Activated naive CD4-positive, alpha-beta T cell treated with anti-CD3 and anti-CD28 coated beads for 36 hours (primary cell): ENCODE results near the gene ATP8B3. TPM values are rescaled to one million over a fixed set of nuclear protein-coding genes. Genes with fewer than 3 reads are reported as not detected.

Experiments used
- CTCF ChIA-PET: fragments of 350-600 bp; sonication (Branson Sonifier 250); formaldehyde crosslinking; loops from one replicate; lab custom pipeline; 2021; ENCODE audit warnings: antibody characterized with exemption; lab: Charles Lee
- DNase-seq: peaks from one replicate; pipeline ENCODE4 v3.0.0-alpha.2; 2020
- H3K27ac Mint-ChIP-seq: one replicate; pipeline ENCODE4 v1.8.0; 2021; ENCODE audit warnings: mild to moderate bottlenecking, mixed read lengths
- H3K27me3 Mint-ChIP-seq: one replicate; pipeline ENCODE4 v1.8.0; 2021; ENCODE audit warnings: low read depth, mixed read lengths
- H3K36me3 Mint-ChIP-seq: one replicate; pipeline ENCODE4 v1.8.0; 2021; ENCODE audit warnings: low read depth, mixed read lengths
- H3K4me1 Mint-ChIP-seq: one replicate; pipeline ENCODE4 v1.8.0; 2021; ENCODE audit warnings: low read depth, mixed read lengths
- H3K4me3 Mint-ChIP-seq: one replicate; pipeline ENCODE4 v1.8.0; 2021; ENCODE audit warnings: mild to moderate bottlenecking, moderate library complexity, mixed read lengths
- H3K9me3 Mint-ChIP-seq: one replicate; pipeline ENCODE4 v1.8.0; 2021; ENCODE audit warnings: mixed read lengths
- intact Hi-C: fragments of 100-400 bp; cut with micrococcal nuclease; formaldehyde crosslinking; loops from one replicate; pipeline ENCODE4 v1.15.1; 2023
- microRNA-seq: library from miRNA; unstranded; fragments of <30 nt; microRNA quantifications from one replicate; pipeline ENCODE4 v1.2.0, GENCODE V29; 2022; ENCODE audit warnings: borderline microRNAs expressed, borderline replicate concordance
- total RNA-seq, 2 experiments: library from RNA; stranded (reverse); gene quantifications; one replicate each; pipeline ENCODE4 v1.2.3, GENCODE V29; 2021

Gene ATP8B3
- total RNA-seq, 2 experiments from 2014 or later: 6.1 to 8.4 TPM

- no peak overlapping the region for H3K27ac Mint-ChIP-seq
- H3K9me3 Mint-ChIP-seq: peaks cover 2% of the 10 kb centered on the region
- H3K4me3 Mint-ChIP-seq: no peak overlapping the region
- peaks cover 29% of the 10 kb centered on the region for H3K27me3 Mint-ChIP-seq
- CTCF ChIA-PET: no interaction called here
- DNase-seq: no peak
- intact Hi-C loops: no loop called here
- H3K4me1 Mint-ChIP-seq: peaks cover 9% of the 10 kb centered on the region
- H3K36me3 Mint-ChIP-seq: no peaks in the 10 kb centered on the region
Observed at GRCh38 chr19:1744822-1745563, 67.1 kb downstream of the ATP8B3 start.

GRCh38 chr19:1744133-1744665 is 67.9 kb downstream of the ATP8B3 start:
- Mint-ChIP-seq H3K27ac (no peak overlapping the region), H3K27me3 (peaks cover 28% of the 10 kb centered on the region), H3K36me3 (no peaks in the 10 kb centered on the region), H3K4me1 (peaks cover 8% of the 10 kb centered on the region), H3K4me3 (no peak overlapping the region), H3K9me3 (peaks cover 2% of the 10 kb centered on the region)
- DNase-seq: no peak
- intact Hi-C loops: no loop called here
- CTCF ChIA-PET: no interaction called here

GRCh38 chr19:1742989-1743696 is 68.9 kb downstream of the ATP8B3 start:
- intact Hi-C loops: no loop called here
- peaks cover 8% of the 10 kb centered on the region for H3K4me1 Mint-ChIP-seq
- peaks cover 28% of the 10 kb centered on the region for H3K27me3 Mint-ChIP-seq
- CTCF ChIA-PET: no interaction called here
- no peak overlapping the region for H3K27ac Mint-ChIP-seq
- H3K9me3 Mint-ChIP-seq: peaks cover 2% of the 10 kb centered on the region
- no peaks in the 10 kb centered on the region for H3K36me3 Mint-ChIP-seq
- DNase-seq: no peak
- H3K4me3 Mint-ChIP-seq: no peak overlapping the region

GRCh38 chr19:1739960-1740629 is 72.0 kb downstream of the ATP8B3 start:
- intact Hi-C loops: no loop called here
- CTCF ChIA-PET: interaction anchor here (0.9 kb wide), 1 partner anchor 68 kb away, joined by 3 read pairs; no protein-coding TSS in a partner anchor
- Mint-ChIP-seq H3K4me3 (no peak overlapping the region), H3K9me3 (peaks cover 2% of the 10 kb centered on the region), H3K36me3 (no peaks in the 10 kb centered on the region), H3K27ac (no peak overlapping the region), H3K4me1 (no peaks in the 10 kb centered on the region), H3K27me3 (peaks cover 16% of the 10 kb centered on the region)
- DNase-seq: no peak

- no peak overlapping the region for H3K4me3 Mint-ChIP-seq
- H3K27me3 Mint-ChIP-seq: peaks cover 19% of the 10 kb centered on the region
- intact Hi-C loops: no loop called here
- no peaks in the 10 kb centered on the region for H3K4me1 Mint-ChIP-seq
- peaks cover 2% of the 10 kb centered on the region for H3K9me3 Mint-ChIP-seq
- no peaks in the 10 kb centered on the region for H3K36me3 Mint-ChIP-seq
- no peak overlapping the region for H3K27ac Mint-ChIP-seq
- no peak for DNase-seq
- CTCF ChIA-PET: no interaction called here
Observed at GRCh38 chr19:1736927-1737326, 75.1 kb downstream of the ATP8B3 start.

- intact Hi-C loops: no loop called here
- H3K4me1 Mint-ChIP-seq: no peaks in the 10 kb centered on the region
- H3K27ac Mint-ChIP-seq: no peak overlapping the region
- H3K4me3 Mint-ChIP-seq: no peak overlapping the region
- CTCF ChIA-PET: no interaction called here
- no peak for DNase-seq
- H3K36me3 Mint-ChIP-seq: no peaks in the 10 kb centered on the region
- peaks cover 18% of the 10 kb centered on the region for H3K27me3 Mint-ChIP-seq
- peaks cover 2% of the 10 kb centered on the region for H3K9me3 Mint-ChIP-seq
Observed at GRCh38 chr19:1736280-1736679, 75.8 kb downstream of the ATP8B3 start.

GRCh38 chr19:1734321-1734966 is 77.6 kb downstream of the ATP8B3 start:
- CTCF ChIA-PET: no interaction called here
- no peak overlapping the region for H3K27ac Mint-ChIP-seq
- no peak for DNase-seq
- no peak overlapping the region for H3K4me3 Mint-ChIP-seq
- no peaks in the 10 kb centered on the region for H3K36me3 Mint-ChIP-seq
- H3K9me3 Mint-ChIP-seq: no peaks in the 10 kb centered on the region
- intact Hi-C loops: no loop called here
- peaks cover 19% of the 10 kb centered on the region for H3K27me3 Mint-ChIP-seq
- no peaks in the 10 kb centered on the region for H3K4me1 Mint-ChIP-seq

Small RNA genes lying within 50 kb of the gene (microRNA-seq; reads per million reads assigned to microRNA genes)
- gene MIR1909: not detected

Other genes with a start within 250 kb of the ATP8B3 start
- 1 to 10 TPM; 2.0 to 2.1 TPM for gene MEX3D, start 244.0 kb downstream of the ATP8B3 start, total RNA-seq
- gene MBD3, start 219.4 kb downstream of the ATP8B3 start, total RNA-seq: 10 to 100 TPM; 58.1 to 63.7 TPM
- gene UQCR11, start 206.8 kb downstream of the ATP8B3 start, total RNA-seq: 100 to 1,000 TPM; 281 to 293 TPM
- 10 to 100 TPM; 84.8 to 86.7 TPM for gene TCF3, start 159.7 kb downstream of the ATP8B3 start, total RNA-seq
- not detected for gene ONECUT3, start 58.8 kb downstream of the ATP8B3 start, total RNA-seq
- gene REXO1, start 36.2 kb upstream of the ATP8B3 start, total RNA-seq: 10 to 100 TPM; 39.8 to 47.6 TPM
- gene KLF16, start 51.3 kb upstream of the ATP8B3 start, total RNA-seq: 10 to 100 TPM; 13.5 to 15.0 TPM
- gene ABHD17A, start 73.2 kb upstream of the ATP8B3 start, total RNA-seq: 10 to 100 TPM; 79.3 to 79.9 TPM
- 1 to 10 TPM; 3.0 to 3.4 TPM for gene ADAT3, start 93.1 kb upstream of the ATP8B3 start, total RNA-seq
- 10 to 100 TPM; 12.1 to 14.5 TPM for gene SCAMP4, start 93.1 kb upstream of the ATP8B3 start, total RNA-seq
- 10 to 100 TPM; 50.6 to 51.0 TPM for gene CSNK1G2, start 128.9 kb upstream of the ATP8B3 start, total RNA-seq
- 10 to 100 TPM; 37.0 to 49.0 TPM for gene BTBD2, start 203.4 kb upstream of the ATP8B3 start, total RNA-seq
- gene MKNK2, start 239.0 kb upstream of the ATP8B3 start, total RNA-seq: 100 to 1,000 TPM; 155 to 157 TPM